Keratinocyte (primary cell): ENCODE data around the gene PTDSS2. TPM values are rescaled to one million over a fixed set of nuclear protein-coding genes. Genes with fewer than 3 reads are reported as not detected.

ENCODE experiments used
- DNase-seq: peaks from one replicate; pipeline ENCODE4 v3.0.0-alpha.2; 2011; ENCODE audit warnings: low read depth, missing footprints, low spot score
- FAIRE-seq: peaks from 2 replicates; lab custom pipeline; 2011; peaks lifted over from hg19 to GRCh38; lab: Jason Lieb, UNC
- H2AFZ ChIP-seq: 2 replicates; pipeline ENCODE4 v1.6.0; 2012; ENCODE audit warnings: low read length, control low read depth, inconsistent platforms; ENCODE audit not compliant: control insufficient read depth
- H3K27ac ChIP-seq: 2 replicates; pipeline ENCODE4 v1.5.1; 2011; ENCODE audit warnings: low read length; ENCODE audit not compliant: control insufficient read depth, insufficient read depth
- H3K27me3 ChIP-seq: 3 replicates; pipeline ENCODE4 v1.6.0; 2011; ENCODE audit warnings: low read length; ENCODE audit not compliant: control insufficient read depth, insufficient read depth; ENCODE audit errors: extremely low read depth
- H3K36me3 ChIP-seq, 2 experiments: 2 replicates in 1 of 2; 3 replicates in 1 of 2; pipeline ENCODE4 v1.5.1; 2011; ENCODE audit warnings: low read length in 2 of 2, mild to moderate bottlenecking in 1 of 2; ENCODE audit not compliant: control insufficient read depth in 2 of 2, insufficient read depth in 2 of 2; ENCODE audit errors: extremely low read depth in 1 of 2
- H3K4me1 ChIP-seq: 3 replicates; pipeline ENCODE4 v1.5.1; 2011; ENCODE audit warnings: low read length; ENCODE audit not compliant: control insufficient read depth, insufficient read depth; ENCODE audit errors: extremely low read depth
- H3K4me2 ChIP-seq: 3 replicates; pipeline ENCODE4 v1.6.0; 2011; ENCODE audit warnings: low read depth, low read length; ENCODE audit not compliant: control insufficient read depth, insufficient read depth; ENCODE audit errors: extremely low read depth
- H3K4me3 ChIP-seq, 3 experiments: fragments of 200-600 bp in 1 of 3; sonication (generic) in 1 of 3; 2 replicates in 2 of 3; 3 replicates in 1 of 3; pipeline ENCODE4 v1.5.1; 2011 to 2016; ENCODE audit warnings: low read length in 3 of 3, mild to moderate bottlenecking in 3 of 3, control low read depth in 2 of 3, inconsistent platforms in 1 of 3, low read depth in 1 of 3, mixed read lengths in 1 of 3, mixed run types in 1 of 3, moderate library complexity in 1 of 3; ENCODE audit not compliant: control insufficient read depth in 2 of 3, insufficient read depth in 2 of 3; ENCODE audit errors: extremely low read depth in 1 of 3
- H3K79me2 ChIP-seq: 2 replicates; pipeline ENCODE4 v1.6.0; 2012; ENCODE audit warnings: low read length; ENCODE audit not compliant: control insufficient read depth, insufficient read depth
- H3K9ac ChIP-seq: 3 replicates; pipeline ENCODE4 v1.6.0; 2011; ENCODE audit warnings: low read length; ENCODE audit not compliant: control insufficient read depth, insufficient read depth; ENCODE audit errors: extremely low read depth
- H3K9me1 ChIP-seq: 3 replicates; pipeline ENCODE4 v1.6.0; 2011; ENCODE audit warnings: low read length; ENCODE audit not compliant: control insufficient read depth, insufficient read depth; ENCODE audit errors: extremely low read depth
- H3K9me3 ChIP-seq: 2 replicates; pipeline ENCODE4 v1.5.1; 2012; ENCODE audit warnings: low read depth, low read length; ENCODE audit not compliant: control insufficient read depth
- H4K20me1 ChIP-seq: 3 replicates; pipeline ENCODE4 v1.6.0; 2011; ENCODE audit warnings: low read length; ENCODE audit not compliant: control insufficient read depth, insufficient read depth; ENCODE audit errors: extremely low read depth
- CTCF ChIP-seq, 3 experiments: IDR thresholded peaks in 1 of 3; conservative IDR thresholded peaks in 1 of 3; optimal IDR thresholded peaks in 1 of 3; 2 replicates in 2 of 3; 3 replicates in 1 of 3; pipeline versions ENCODE3 to v1.5.1; 2011; ENCODE audit warnings: low read length in 3 of 3, mild to moderate bottlenecking in 3 of 3, moderate library complexity in 2 of 3, control low read depth in 1 of 3, inconsistent platforms in 1 of 3; ENCODE audit not compliant: insufficient read depth in 2 of 3; ENCODE audit errors: extremely low read depth in 1 of 3
- EZH2 ChIP-seq: IDR thresholded peaks from one replicate; pipeline ENCODE4 v1.6.1; 2012; ENCODE audit warnings: inconsistent platforms, mild to moderate bottlenecking, low read length, moderate library complexity
- dilution Hi-C: fragments of 300-500 bp; cut with MboI; formaldehyde crosslinking; loops from one replicate; pipeline ENCODE4 v1.7.0; 2020; ENCODE audit warnings: low sequenced_read_pairs; ENCODE audit not compliant: extremely low pct_ligation_motif_present
- polyA plus RNA-seq, 5 experiments: library from polyadenylated mRNA; depleted of rRNA in 3 of 5; stranded (reverse) in 3 of 5; stranded (forward) in 1 of 5; unstranded in 1 of 5; fragments of >200 nt; gene quantifications; 1 replicate in 1 of 5; 2 replicates in 3 of 5; 3 replicates in 1 of 5; pipeline versions ENCODE4 v1.2.1 to v1.2.3, GENCODE V29; 2011 to 2012; ENCODE audit warnings: missing spikeins in 2 of 5, low read depth in 1 of 5, low replicate concordance in 1 of 5

The PTDSS2 gene
- polyA plus RNA-seq, 1 donor (not counting 4 experiments of a cell fraction or from before 2014, with no cell fraction given), result 21.6 TPM

- FAIRE-seq, result no peak
- Histone ChIP-seq H3K9ac (no peak overlapping the region), H3K4me2 (no peak overlapping the region), H3K36me3 (peaks cover 13 to 21% of the 10 kb centered on the region in 2 experiments), H3K4me3 (no peak overlapping the region), H3K4me1 (peaks cover 17% of the 10 kb centered on the region), H3K27me3 (no peaks in the 10 kb centered on the region), H3K27ac (no peak overlapping the region), H3K9me1 (no peaks in the 10 kb centered on the region), H2AFZ (no peak overlapping the region), H4K20me1 (no peaks in the 10 kb centered on the region), H3K79me2 (peaks cover 65% of the 10 kb centered on the region), H3K9me3 (no peaks in the 10 kb centered on the region)
- TF ChIP-seq EZH2 (no peak), CTCF (optimal IDR thresholded peaks at IDR 0.05 in 1 of 3, IDR thresholded peaks at IDR 0.05 in 1 of 3, conservative IDR thresholded peaks at IDR 0.05 in 1 of 3; ENCODE audit: extremely low read depth in 1 of 3, insufficient read depth in 2 of 3, low read length in 3 of 3) (no peak)
- no peak for DNase-seq
- dilution Hi-C loops, result no loop called here
Measured at GRCh38 chr11:452203-452744, 2.2 kb downstream of the PTDSS2 start.

- Histone ChIP-seq H4K20me1 (no peaks in the 10 kb centered on the region), H3K27me3 (no peaks in the 10 kb centered on the region), H3K4me2 (no peak overlapping the region), H3K27ac (no peak overlapping the region), H3K4me1 (peaks cover 17% of the 10 kb centered on the region), H3K9me1 (no peaks in the 10 kb centered on the region), H2AFZ (no peak overlapping the region), H3K4me3 (no peak overlapping the region), H3K36me3 (peaks cover 15 to 22% of the 10 kb centered on the region in 2 experiments), H3K9ac (no peak overlapping the region), H3K9me3 (no peaks in the 10 kb centered on the region), H3K79me2 (peaks cover 71% of the 10 kb centered on the region)
- no peak for DNase-seq
- dilution Hi-C loops, result no loop called here
- FAIRE-seq, result no peak
- TF ChIP-seq EZH2 (no peak), CTCF (optimal IDR thresholded peaks at IDR 0.05 in 1 of 3, IDR thresholded peaks at IDR 0.05 in 1 of 3, conservative IDR thresholded peaks at IDR 0.05 in 1 of 3; ENCODE audit: extremely low read depth in 1 of 3, insufficient read depth in 2 of 3, low read length in 3 of 3) (no peak)
Measured at GRCh38 chr11:452916-453527, 2.9 kb downstream of the PTDSS2 start.
